GM23338 (cell line): ENCODE data around the gene RPL12. TPM values are rescaled to one million over a fixed set of nuclear protein-coding genes. Genes with fewer than 3 reads are reported as not detected.

Experiments used
- ATAC-seq: fragments of 200-7000 bp; cut with Tn5 transposase; 3 replicates; pipeline ENCODE4 v1.9.1; 2020
- DNase-seq: peaks from one replicate; pipeline ENCODE4 v3.0.0-alpha.2; 2015; ENCODE audit warnings: low spot score
- H2AFZ ChIP-seq: fragments of 200-600 bp; sonication (generic); 2 replicates; pipeline ENCODE4 v1.8.0; 2016; ENCODE audit warnings: antibody characterized with exemption, mild to moderate bottlenecking, moderate library complexity
- H3F3A ChIP-seq: fragments of 200-600 bp; sonication (generic); replicated peaks from 2 replicates; pipeline ENCODE4 v1.8.0; 2017; ENCODE audit warnings: antibody characterized with exemption, mixed run types, low read depth
- H3K27ac ChIP-seq: fragments of 200-600 bp; sonication (generic); 2 replicates; pipeline ENCODE4 v1.6.1; 2016; ENCODE audit warnings: low read depth
- H3K27me3 ChIP-seq: fragments of 200-600 bp; sonication (generic); 2 replicates; pipeline ENCODE4 v1.8.0; 2016; ENCODE audit warnings: mild to moderate bottlenecking, mixed run types, moderate library complexity; ENCODE audit not compliant: insufficient read depth
- H3K36me3 ChIP-seq: fragments of 200-600 bp; sonication (generic); 2 replicates; pipeline ENCODE4 v1.8.0; 2016; ENCODE audit warnings: mild to moderate bottlenecking; ENCODE audit not compliant: insufficient read depth
- H3K4me1 ChIP-seq: fragments of 200-600 bp; sonication (generic); 2 replicates; pipeline ENCODE4 v1.8.0; 2016; ENCODE audit warnings: mild to moderate bottlenecking, moderate library complexity; ENCODE audit not compliant: insufficient read depth
- H3K4me2 ChIP-seq: fragments of 200-600 bp; sonication (generic); 2 replicates; pipeline ENCODE4 v1.7.1; 2017; ENCODE audit warnings: mixed run types
- H3K4me3 ChIP-seq: fragments of 200-600 bp; sonication (generic); 2 replicates; pipeline ENCODE4 v1.6.1; 2016; ENCODE audit warnings: mixed run types
- H3K79me2 ChIP-seq: fragments of 200-600 bp; sonication (generic); replicated peaks from 2 replicates; pipeline ENCODE4 v1.8.0; 2017; ENCODE audit warnings: mild to moderate bottlenecking; ENCODE audit not compliant: insufficient read depth
- H3K9me2 ChIP-seq: fragments of 200-600 bp; sonication (generic); 2 replicates; pipeline ENCODE4 v1.8.0; 2017; ENCODE audit not compliant: insufficient read depth
- H4K20me1 ChIP-seq: fragments of 200-600 bp; sonication (generic); replicated peaks from 2 replicates; pipeline ENCODE4 v1.8.0; 2017; ENCODE audit warnings: mild to moderate bottlenecking; ENCODE audit not compliant: insufficient read depth
- H3K27ac Mint-ChIP-seq: 2 replicates; pipeline ENCODE4 v1.8.0; 2020; ENCODE audit warnings: inconsistent platforms, mild to moderate bottlenecking, moderate library complexity, mixed read lengths
- H3K27me3 Mint-ChIP-seq: 3 replicates; pipeline ENCODE4 v1.8.0; 2022; ENCODE audit warnings: low read depth, mild to moderate bottlenecking, moderate library complexity, mixed read lengths, inconsistent platforms; ENCODE audit not compliant: insufficient read depth, poor library complexity
- H3K36me3 Mint-ChIP-seq: 3 replicates; pipeline ENCODE4 v1.8.0; 2021; ENCODE audit warnings: low read depth, mild to moderate bottlenecking, inconsistent platforms, moderate library complexity, mixed read lengths
- H3K4me1 Mint-ChIP-seq: 3 replicates; pipeline ENCODE4 v1.8.0; 2020; ENCODE audit warnings: mild to moderate bottlenecking, inconsistent platforms, mixed read lengths
- H3K4me3 Mint-ChIP-seq: 3 replicates; pipeline ENCODE4 v1.8.0; 2021; ENCODE audit warnings: moderate library complexity, mild to moderate bottlenecking, inconsistent platforms, mixed read lengths
- H3K9me3 Mint-ChIP-seq: 3 replicates; pipeline ENCODE4 v1.8.0; 2020; ENCODE audit warnings: moderate library complexity, mild to moderate bottlenecking, inconsistent platforms, mixed read lengths
- CREB1 ChIP-seq: fragments of 250-450 bp; sonication (Bioruptor Pico); IDR thresholded peaks from 2 replicates; pipeline ENCODE4 v1.5.0; 2020; ENCODE audit warnings: low read depth, mild to moderate bottlenecking, moderate library complexity
- CTCF ChIP-seq, 2 experiments: fragments of 200-600 bp in 1 of 2; sonication (generic) in 1 of 2; conservative IDR thresholded peaks; 2 replicates each; pipeline versions ENCODE4 v1.5.1 to v1.6.1; 2016 to 2017; ENCODE audit warnings: antibody characterized with exemption in 2 of 2, low read depth in 2 of 2, mild to moderate bottlenecking in 2 of 2, moderate library complexity in 1 of 2
- ETS1 ChIP-seq: IDR thresholded peaks from 2 replicates; pipeline ENCODE4 v1.6.1; 2016; ENCODE audit warnings: antibody characterized with exemption
- EZH2 ChIP-seq: fragments of 200-600 bp; sonication (generic); IDR thresholded peaks from one replicate; pipeline ENCODE4 v1.8.0; 2017; ENCODE audit warnings: antibody characterized with exemption, mild to moderate bottlenecking, low read depth; ENCODE audit not compliant: unreplicated experiment
- EZH2phosphoT487 ChIP-seq: fragments of 200-600 bp; sonication (generic); IDR thresholded peaks from one replicate; pipeline ENCODE4 v1.8.1; 2018; ENCODE audit warnings: antibody characterized with exemption; ENCODE audit not compliant: unreplicated experiment
- JUNB ChIP-seq: IDR thresholded peaks from one replicate; pipeline ENCODE4 v1.6.1; 2016; ENCODE audit warnings: antibody characterized with exemption; ENCODE audit not compliant: unreplicated experiment
- NANOG ChIP-seq: IDR thresholded peaks from 2 replicates; pipeline ENCODE4 v1.6.1; 2016; ENCODE audit warnings: antibody characterized with exemption, borderline replicate concordance
- POLR2AphosphoS5 ChIP-seq: IDR thresholded peaks from 2 replicates; pipeline ENCODE4 v1.6.1; 2016; ENCODE audit warnings: antibody characterized with exemption, low read depth
- REST ChIP-seq: IDR thresholded peaks from one replicate; pipeline ENCODE4 v1.6.1; 2018; ENCODE audit warnings: antibody characterized with exemption; ENCODE audit not compliant: unreplicated experiment
- STAT1 ChIP-seq: IDR thresholded peaks from one replicate; pipeline ENCODE4 v1.6.1; 2016; ENCODE audit warnings: antibody characterized with exemption; ENCODE audit not compliant: unreplicated experiment
- ZNF114 ChIP-seq: fragments of 250-450 bp; sonication (Bioruptor Pico); IDR thresholded peaks from 2 replicates; pipeline ENCODE4 v1.5.0; 2020; ENCODE audit warnings: mild to moderate bottlenecking, moderate library complexity
- ZNF331 ChIP-seq: fragments of 250-450 bp; sonication (Bioruptor Pico); IDR thresholded peaks from 2 replicates; pipeline ENCODE4 v1.5.0; 2020; ENCODE audit warnings: low read depth, mild to moderate bottlenecking, moderate library complexity
- ZNF462 ChIP-seq: fragments of 250-450 bp; sonication (Bioruptor Pico); IDR thresholded peaks from 2 replicates; pipeline ENCODE4 v1.5.0; 2020; ENCODE audit warnings: mild to moderate bottlenecking, moderate library complexity
- polyA plus RNA-seq: library from polyadenylated mRNA; unstranded; fragments of >200 nt; fragmentation: Nextera tagmentation; extraction: Ambion mirVana; gene quantifications from 2 replicates; pipeline ENCODE4 v1.2.1, GENCODE V29; 2016
- total RNA-seq: library from RNA; depleted of rRNA; stranded (reverse); fragments of >200 nt; shearing (Covaris generic); gene quantifications from 2 replicates; pipeline ENCODE4 v1.2.3, GENCODE V29; 2014

RPL12 gene
- total and polyA plus RNA-seq, 2 experiments from 2014 or later = 2,121 to 2,596 TPM

GRCh38 chr9:127430415-127430814, 20.8 kb downstream of the RPL12 start:
- Histone ChIP-seq H3K27me3 (no peaks in the 10 kb centered on the region), H3K4me2 (no peak overlapping the region), H3K79me2 (peaks cover 36% of the 10 kb centered on the region), H3F3A (0 out of 2 replicates have a peak, but pooled peaks cover 3% of the 10 kb centered on the region), H4K20me1 (peaks cover 13% of the 10 kb centered on the region), H3K36me3 (peaks cover 31% of the 10 kb centered on the region), H3K4me1 (peaks cover 2% of the 10 kb centered on the region; the same call in 1 of the 2 replicates), H3K27ac (no peak overlapping the region), H2AFZ (no peak overlapping the region), H3K4me3 (no peak overlapping the region), H3K9me2 (no peaks in the 10 kb centered on the region)
- Mint-ChIP-seq H3K27me3 (no peaks in the 10 kb centered on the region), H3K4me1 (peaks cover under 1% of the 10 kb centered on the region; the same call in 1 of the 3 replicates), H3K4me3 (no peak overlapping the region), H3K9me3 (no peaks in the 10 kb centered on the region), H3K36me3 (peaks cover 59% of the 10 kb centered on the region), H3K27ac (no peak overlapping the region)
- ATAC-seq (no peak), DNase-seq (no peak)
- TF ChIP-seq NANOG (no peak), REST (no peak), EZH2phosphoT487 (no peak), ZNF114 (CRISPR knock-in tag) (no peak), CTCF (conservative IDR thresholded peaks at IDR 0.05; ENCODE audit: low read depth in 2 of 2) (no peak), EZH2 (no peak), ETS1 (no peak), CREB1 (CRISPR knock-in tag) (no peak), JUNB (no peak), ZNF331 (CRISPR knock-in tag) (no peak), POLR2AphosphoS5 (no peak), STAT1 (no peak), ZNF462 (CRISPR knock-in tag) (no peak)
